GM23338 (cell line): ENCODE measurements around the gene NHLRC3. TPM values are rescaled to one million over a fixed set of nuclear protein-coding genes. Genes with fewer than 3 reads are reported as not detected.

Experiments
- ATAC-seq: fragments of 200-7000 bp; cut with Tn5 transposase; 3 replicates; pipeline ENCODE4 v1.9.1; 2020
- DNase-seq: peaks from one replicate; pipeline ENCODE4 v3.0.0-alpha.2; 2015; ENCODE audit warnings: low spot score
- H2AFZ ChIP-seq: fragments of 200-600 bp; sonication (generic); 2 replicates; pipeline ENCODE4 v1.8.0; 2016; ENCODE audit warnings: antibody characterized with exemption, mild to moderate bottlenecking, moderate library complexity
- H3F3A ChIP-seq: fragments of 200-600 bp; sonication (generic); replicated peaks from 2 replicates; pipeline ENCODE4 v1.8.0; 2017; ENCODE audit warnings: antibody characterized with exemption, mixed run types, low read depth
- H3K27ac ChIP-seq: fragments of 200-600 bp; sonication (generic); 2 replicates; pipeline ENCODE4 v1.6.1; 2016; ENCODE audit warnings: low read depth
- H3K27me3 ChIP-seq: fragments of 200-600 bp; sonication (generic); 2 replicates; pipeline ENCODE4 v1.8.0; 2016; ENCODE audit warnings: mild to moderate bottlenecking, mixed run types, moderate library complexity; ENCODE audit not compliant: insufficient read depth
- H3K36me3 ChIP-seq: fragments of 200-600 bp; sonication (generic); 2 replicates; pipeline ENCODE4 v1.8.0; 2016; ENCODE audit warnings: mild to moderate bottlenecking; ENCODE audit not compliant: insufficient read depth
- H3K4me1 ChIP-seq: fragments of 200-600 bp; sonication (generic); 2 replicates; pipeline ENCODE4 v1.8.0; 2016; ENCODE audit warnings: mild to moderate bottlenecking, moderate library complexity; ENCODE audit not compliant: insufficient read depth
- H3K4me2 ChIP-seq: fragments of 200-600 bp; sonication (generic); 2 replicates; pipeline ENCODE4 v1.7.1; 2017; ENCODE audit warnings: mixed run types
- H3K4me3 ChIP-seq: fragments of 200-600 bp; sonication (generic); 2 replicates; pipeline ENCODE4 v1.6.1; 2016; ENCODE audit warnings: mixed run types
- H3K79me2 ChIP-seq: fragments of 200-600 bp; sonication (generic); replicated peaks from 2 replicates; pipeline ENCODE4 v1.8.0; 2017; ENCODE audit warnings: mild to moderate bottlenecking; ENCODE audit not compliant: insufficient read depth
- H3K9me2 ChIP-seq: fragments of 200-600 bp; sonication (generic); 2 replicates; pipeline ENCODE4 v1.8.0; 2017; ENCODE audit not compliant: insufficient read depth
- H4K20me1 ChIP-seq: fragments of 200-600 bp; sonication (generic); replicated peaks from 2 replicates; pipeline ENCODE4 v1.8.0; 2017; ENCODE audit warnings: mild to moderate bottlenecking; ENCODE audit not compliant: insufficient read depth
- H3K27ac Mint-ChIP-seq: 2 replicates; pipeline ENCODE4 v1.8.0; 2020; ENCODE audit warnings: inconsistent platforms, mild to moderate bottlenecking, moderate library complexity, mixed read lengths
- H3K27me3 Mint-ChIP-seq: 3 replicates; pipeline ENCODE4 v1.8.0; 2022; ENCODE audit warnings: low read depth, mild to moderate bottlenecking, moderate library complexity, mixed read lengths, inconsistent platforms; ENCODE audit not compliant: insufficient read depth, poor library complexity
- H3K36me3 Mint-ChIP-seq: 3 replicates; pipeline ENCODE4 v1.8.0; 2021; ENCODE audit warnings: low read depth, mild to moderate bottlenecking, inconsistent platforms, moderate library complexity, mixed read lengths
- H3K4me1 Mint-ChIP-seq: 3 replicates; pipeline ENCODE4 v1.8.0; 2020; ENCODE audit warnings: mild to moderate bottlenecking, inconsistent platforms, mixed read lengths
- H3K4me3 Mint-ChIP-seq: 3 replicates; pipeline ENCODE4 v1.8.0; 2021; ENCODE audit warnings: moderate library complexity, mild to moderate bottlenecking, inconsistent platforms, mixed read lengths
- H3K9me3 Mint-ChIP-seq: 3 replicates; pipeline ENCODE4 v1.8.0; 2020; ENCODE audit warnings: moderate library complexity, mild to moderate bottlenecking, inconsistent platforms, mixed read lengths
- CREB1 ChIP-seq: fragments of 250-450 bp; sonication (Bioruptor Pico); IDR thresholded peaks from 2 replicates; pipeline ENCODE4 v1.5.0; 2020; ENCODE audit warnings: low read depth, mild to moderate bottlenecking, moderate library complexity
- CTCF ChIP-seq, 2 experiments: fragments of 200-600 bp in 1 of 2; sonication (generic) in 1 of 2; conservative IDR thresholded peaks; 2 replicates each; pipeline versions ENCODE4 v1.5.1 to v1.6.1; 2016 to 2017; ENCODE audit warnings: antibody characterized with exemption in 2 of 2, low read depth in 2 of 2, mild to moderate bottlenecking in 2 of 2, moderate library complexity in 1 of 2
- ETS1 ChIP-seq: IDR thresholded peaks from 2 replicates; pipeline ENCODE4 v1.6.1; 2016; ENCODE audit warnings: antibody characterized with exemption
- EZH2 ChIP-seq: fragments of 200-600 bp; sonication (generic); IDR thresholded peaks from one replicate; pipeline ENCODE4 v1.8.0; 2017; ENCODE audit warnings: antibody characterized with exemption, mild to moderate bottlenecking, low read depth; ENCODE audit not compliant: unreplicated experiment
- EZH2phosphoT487 ChIP-seq: fragments of 200-600 bp; sonication (generic); IDR thresholded peaks from one replicate; pipeline ENCODE4 v1.8.1; 2018; ENCODE audit warnings: antibody characterized with exemption; ENCODE audit not compliant: unreplicated experiment
- JUNB ChIP-seq: IDR thresholded peaks from one replicate; pipeline ENCODE4 v1.6.1; 2016; ENCODE audit warnings: antibody characterized with exemption; ENCODE audit not compliant: unreplicated experiment
- NANOG ChIP-seq: IDR thresholded peaks from 2 replicates; pipeline ENCODE4 v1.6.1; 2016; ENCODE audit warnings: antibody characterized with exemption, borderline replicate concordance
- POLR2AphosphoS5 ChIP-seq: IDR thresholded peaks from 2 replicates; pipeline ENCODE4 v1.6.1; 2016; ENCODE audit warnings: antibody characterized with exemption, low read depth
- STAT1 ChIP-seq: IDR thresholded peaks from one replicate; pipeline ENCODE4 v1.6.1; 2016; ENCODE audit warnings: antibody characterized with exemption; ENCODE audit not compliant: unreplicated experiment
- ZNF114 ChIP-seq: fragments of 250-450 bp; sonication (Bioruptor Pico); IDR thresholded peaks from 2 replicates; pipeline ENCODE4 v1.5.0; 2020; ENCODE audit warnings: mild to moderate bottlenecking, moderate library complexity
- ZNF331 ChIP-seq: fragments of 250-450 bp; sonication (Bioruptor Pico); IDR thresholded peaks from 2 replicates; pipeline ENCODE4 v1.5.0; 2020; ENCODE audit warnings: low read depth, mild to moderate bottlenecking, moderate library complexity
- ZNF462 ChIP-seq: fragments of 250-450 bp; sonication (Bioruptor Pico); IDR thresholded peaks from 2 replicates; pipeline ENCODE4 v1.5.0; 2020; ENCODE audit warnings: mild to moderate bottlenecking, moderate library complexity
- polyA plus RNA-seq: library from polyadenylated mRNA; unstranded; fragments of >200 nt; fragmentation: Nextera tagmentation; extraction: Ambion mirVana; gene quantifications from 2 replicates; pipeline ENCODE4 v1.2.1, GENCODE V29; 2016
- total RNA-seq: library from RNA; depleted of rRNA; stranded (reverse); fragments of >200 nt; shearing (Covaris generic); gene quantifications from 2 replicates; pipeline ENCODE4 v1.2.3, GENCODE V29; 2014

NHLRC3 gene
- total and polyA plus RNA-seq, 2 experiments from 2014 or later, result 11.8 to 15.6 TPM

GRCh38 chr13:39036212-39036611 is 2.0 kb upstream of the NHLRC3 start (continued):
- no peak for TF ChIP-seq ETS1
- no peak for TF ChIP-seq CREB1 (CRISPR knock-in tag)
- TF ChIP-seq ZNF331, result no peak
- TF ChIP-seq EZH2, result no peak
- no peak for TF ChIP-seq POLR2AphosphoS5
- TF ChIP-seq EZH2phosphoT487, result no peak

- no peak overlapping the region for H2AFZ ChIP-seq
These were observed 811 bp upstream of the NHLRC3 start for GRCh38 chr13:39037410-39037879.

More at GRCh38 chr13:39037410-39037879, 811 bp upstream of the NHLRC3 start:
- Histone ChIP-seq H3F3A (no peaks in the 10 kb centered on the region), H3K4me3 (peak overlapping the region; percentile 86), H3K4me2 (peak overlapping the region; percentile 76), H3K36me3 (no peaks in the 10 kb centered on the region), H3K27ac (peak overlapping the region; percentile 90), H3K4me1 (peaks cover 19% of the 10 kb centered on the region), H3K79me2 (peaks cover 59% of the 10 kb centered on the region), H3K9me2 (no peaks in the 10 kb centered on the region), H3K27me3 (no peaks in the 10 kb centered on the region), H4K20me1 (peaks cover 16% of the 10 kb centered on the region; the same call in 1 of the 2 replicates)
- Mint-ChIP-seq H3K4me1 (peaks cover 26% of the 10 kb centered on the region), H3K27ac (peak overlapping the region; percentile 98), H3K4me3 (peak overlapping the region; percentile 93), H3K36me3 (peaks cover 13% of the 10 kb centered on the region), H3K9me3 (no peaks in the 10 kb centered on the region), H3K27me3 (peaks cover 2% of the 10 kb centered on the region)
- DNase-seq (no peak), ATAC-seq (no peak)
- TF ChIP-seq ZNF114 (CRISPR knock-in tag) (no peak), STAT1 (no peak), CREB1 (CRISPR knock-in tag) (no peak), NANOG (no peak), EZH2phosphoT487 (no peak), JUNB (no peak), CTCF (conservative IDR thresholded peaks at IDR 0.05; ENCODE audit: low read depth in 2 of 2) (no peak), EZH2 (no peak), ZNF331 (no peak), POLR2AphosphoS5 (no peak), ZNF462 (CRISPR knock-in tag) (no peak), ETS1 (no peak; the same call in 1 of the 2 replicates)
